GM23248 (cell line): ENCODE results near the gene AJM1.

Source experiments
- EZH2 ChIP-seq: fragments of 200-600 bp; sonication (generic); IDR thresholded peaks from 2 replicates; pipeline ENCODE4 v1.6.1; 2018; ENCODE audit warnings: antibody characterized with exemption, mild to moderate bottlenecking; ENCODE audit not compliant: insufficient read depth, poor library complexity, severe bottlenecking
- EZH2phosphoT487 ChIP-seq: fragments of 200-600 bp; sonication (generic); IDR thresholded peaks from 2 replicates; pipeline ENCODE4 v1.6.1; 2018; ENCODE audit warnings: antibody characterized with exemption, moderate library complexity, mild to moderate bottlenecking, low read depth; ENCODE audit not compliant: insufficient read depth

DNA sequence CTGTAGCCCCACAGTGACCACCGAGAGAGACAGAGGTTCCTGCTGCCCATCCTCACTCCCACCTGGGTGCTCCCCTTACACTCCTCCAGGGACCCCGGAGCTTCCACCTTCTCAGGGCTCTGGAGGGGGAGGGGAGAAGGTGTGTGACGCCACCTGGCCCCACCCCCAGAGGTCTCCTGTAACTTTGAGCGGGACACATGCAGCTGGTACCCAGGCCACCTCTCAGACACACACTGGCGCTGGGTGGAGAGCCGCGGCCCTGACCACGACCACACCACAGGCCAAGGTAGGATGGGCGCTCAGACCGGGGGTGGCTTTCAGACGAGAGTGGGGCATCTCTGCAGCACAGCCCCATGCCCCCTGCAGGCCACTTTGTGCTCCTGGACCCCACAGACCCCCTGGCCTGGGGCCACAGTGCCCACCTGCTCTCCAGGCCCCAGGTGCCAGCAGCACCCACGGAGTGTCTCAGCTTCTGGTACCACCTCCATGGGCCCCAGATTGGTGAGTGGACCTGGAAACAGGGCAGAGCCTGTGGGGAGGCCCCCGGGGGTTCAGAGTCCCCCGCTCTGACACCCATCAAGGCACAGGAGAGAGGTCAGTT, 14.4 kb downstream of the AJM1 start:
- TF ChIP-seq EZH2 = no peak
- no peak for TF ChIP-seq EZH2phosphoT487
